C4-2B (cell line): ENCODE measurements around the gene RPS27.

Source experiments
- H3K27ac ChIP-seq: fragments of 450-650 bp; 2 replicates; pipeline ENCODE4 v1.5.1; 2017
- ZFX ChIP-seq: fragments of 450-650 bp; IDR thresholded peaks from 2 replicates; pipeline ENCODE4 v1.6.1; 2017
- TF ChIP-seq, protein P1 (sequence below): fragments of 450-650 bp; conservative IDR thresholded peaks from 2 replicates; pipeline ENCODE4 v1.5.1; 2017; ENCODE audit warnings: mild to moderate bottlenecking

The RPS27 gene

DNA sequence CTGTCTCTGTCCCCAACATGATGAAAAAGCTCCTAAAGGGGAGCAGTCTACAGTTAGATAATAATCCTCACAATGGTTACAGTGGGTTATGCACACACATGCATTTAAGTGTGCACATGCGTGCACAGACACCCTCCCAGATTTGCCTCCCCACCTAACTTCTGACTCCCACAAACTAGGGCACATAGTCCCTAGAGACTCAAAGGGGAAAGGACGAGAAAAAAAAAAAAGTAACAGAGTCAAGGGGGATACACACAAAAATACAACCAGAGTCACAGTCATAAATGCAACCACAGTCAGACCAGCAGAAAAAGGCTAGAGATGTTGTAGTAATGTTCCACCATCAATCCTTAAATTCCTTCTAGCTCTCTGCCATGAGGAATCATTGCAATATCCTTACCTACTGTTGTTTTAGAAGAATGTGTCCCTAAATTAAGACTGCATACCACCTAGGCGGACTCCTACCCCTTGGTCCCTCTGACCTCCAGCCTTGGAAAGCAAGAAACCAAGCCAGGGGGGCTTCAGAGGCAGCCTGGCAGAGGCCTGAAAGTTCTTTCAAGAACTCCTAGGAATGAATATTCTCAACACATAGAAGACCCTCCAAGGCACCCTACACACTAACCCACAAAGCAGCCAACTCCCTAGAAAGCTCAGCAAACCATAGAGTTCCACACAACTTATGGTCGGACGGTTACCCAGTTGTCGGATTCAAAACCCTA lies 33.4 kb upstream of the RPS27 start:
- H3K27ac ChIP-seq, result peak overlapping the region; percentile 83
- TF ChIP-seq, protein P1, sequence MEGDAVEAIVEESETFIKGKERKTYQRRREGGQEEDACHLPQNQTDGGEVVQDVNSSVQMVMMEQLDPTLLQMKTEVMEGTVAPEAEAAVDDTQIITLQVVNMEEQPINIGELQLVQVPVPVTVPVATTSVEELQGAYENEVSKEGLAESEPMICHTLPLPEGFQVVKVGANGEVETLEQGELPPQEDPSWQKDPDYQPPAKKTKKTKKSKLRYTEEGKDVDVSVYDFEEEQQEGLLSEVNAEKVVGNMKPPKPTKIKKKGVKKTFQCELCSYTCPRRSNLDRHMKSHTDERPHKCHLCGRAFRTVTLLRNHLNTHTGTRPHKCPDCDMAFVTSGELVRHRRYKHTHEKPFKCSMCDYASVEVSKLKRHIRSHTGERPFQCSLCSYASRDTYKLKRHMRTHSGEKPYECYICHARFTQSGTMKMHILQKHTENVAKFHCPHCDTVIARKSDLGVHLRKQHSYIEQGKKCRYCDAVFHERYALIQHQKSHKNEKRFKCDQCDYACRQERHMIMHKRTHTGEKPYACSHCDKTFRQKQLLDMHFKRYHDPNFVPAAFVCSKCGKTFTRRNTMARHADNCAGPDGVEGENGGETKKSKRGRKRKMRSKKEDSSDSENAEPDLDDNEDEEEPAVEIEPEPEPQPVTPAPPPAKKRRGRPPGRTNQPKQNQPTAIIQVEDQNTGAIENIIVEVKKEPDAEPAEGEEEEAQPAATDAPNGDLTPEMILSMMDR, result no peak
- no peak for TF ChIP-seq ZFX

DNA sequence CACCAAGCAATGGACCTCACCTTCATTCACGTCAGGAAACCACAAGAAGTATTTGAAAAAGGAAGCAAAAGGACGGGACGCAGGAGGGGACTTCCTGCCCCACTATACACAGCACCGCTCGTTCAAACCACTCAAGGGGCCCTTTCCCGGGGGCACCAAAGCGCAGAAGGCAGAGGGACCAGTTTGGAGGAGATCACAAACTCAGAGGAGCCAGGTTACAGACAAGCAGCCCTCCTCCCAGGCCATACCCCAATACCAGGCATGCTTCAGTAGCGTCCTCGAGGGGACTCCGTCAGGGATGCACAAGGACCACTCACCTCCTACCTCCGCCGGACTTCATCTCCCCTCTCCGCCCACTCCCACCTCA lies 32.8 kb upstream of the RPS27 start:
- TF ChIP-seq ZFX, result no peak
- TF ChIP-seq, protein P1, result no peak
- peak overlapping the region; percentile 83 for H3K27ac ChIP-seq

DNA sequence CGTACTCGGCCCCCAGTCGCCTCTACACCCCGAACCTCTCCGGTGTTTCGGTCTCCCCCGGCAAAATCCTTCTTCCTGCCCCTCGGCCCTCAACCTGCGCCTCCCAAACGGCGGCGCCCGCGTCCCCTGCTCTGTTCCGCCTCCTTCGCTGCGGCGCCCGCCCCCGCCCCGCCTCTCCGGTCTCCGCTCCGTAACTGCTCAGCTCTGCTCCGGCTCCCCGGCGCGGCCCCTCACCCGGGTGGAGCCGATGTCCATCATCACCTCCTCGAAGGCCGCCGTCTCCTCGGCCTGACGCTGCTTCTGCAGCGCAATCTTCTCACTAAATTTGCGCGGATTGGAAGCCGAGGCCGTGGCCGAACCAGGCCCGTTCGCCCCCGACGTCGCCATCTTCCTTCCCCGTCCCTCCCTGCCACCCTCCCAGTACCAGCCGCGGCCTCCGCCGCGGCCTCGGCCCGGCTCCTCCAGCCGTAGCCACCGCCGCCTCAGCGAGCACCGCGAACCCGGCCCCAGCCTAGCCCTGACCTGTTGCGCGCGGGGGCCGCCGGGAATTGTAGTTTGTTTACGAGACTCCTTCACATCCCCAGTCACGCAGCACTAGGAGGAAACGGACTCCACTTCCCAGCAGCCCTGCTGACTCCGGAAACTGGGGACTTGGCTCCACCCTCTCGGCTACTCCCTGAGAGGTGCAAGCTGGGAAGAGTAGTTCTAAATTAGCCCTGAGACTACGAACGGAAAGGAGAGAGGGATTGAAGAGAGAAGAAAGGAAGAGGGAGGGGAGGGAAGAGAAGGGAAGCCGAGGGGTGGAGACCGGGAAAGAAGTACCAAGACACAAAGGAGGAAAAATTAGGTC lies 32.2 kb upstream of the RPS27 start, which contains the start of gene CRTC2:
CRTC2 (minus strand) TSS at position 502 of the 850 bp plus-strand sequence; CDS start at position 387, 115 bp downstream.
- TF ChIP-seq, protein P1, result no peak
- peak; percentile 90 for TF ChIP-seq ZFX
- H3K27ac ChIP-seq, result peak within 1 kb of the TSS; percentile 83

DNA sequence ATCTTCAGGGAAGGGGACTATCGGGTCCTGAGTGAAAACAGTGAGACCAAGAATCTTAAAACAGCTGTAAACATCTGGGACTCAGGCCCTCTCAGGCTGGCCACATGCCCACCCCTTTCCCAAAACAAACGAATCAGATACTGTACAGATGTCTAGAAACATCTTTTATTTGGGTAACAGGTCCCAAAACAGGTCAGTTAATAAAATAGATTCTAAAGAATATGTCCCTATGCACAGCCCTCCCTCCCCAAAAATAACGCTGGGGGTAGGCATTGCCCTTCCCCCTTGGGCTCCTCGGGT lies 31.7 kb upstream of the RPS27 start:
- H3K27ac ChIP-seq, result no peak overlapping the region
- TF ChIP-seq ZFX, result no peak
- TF ChIP-seq, protein P1, result no peak

DNA sequence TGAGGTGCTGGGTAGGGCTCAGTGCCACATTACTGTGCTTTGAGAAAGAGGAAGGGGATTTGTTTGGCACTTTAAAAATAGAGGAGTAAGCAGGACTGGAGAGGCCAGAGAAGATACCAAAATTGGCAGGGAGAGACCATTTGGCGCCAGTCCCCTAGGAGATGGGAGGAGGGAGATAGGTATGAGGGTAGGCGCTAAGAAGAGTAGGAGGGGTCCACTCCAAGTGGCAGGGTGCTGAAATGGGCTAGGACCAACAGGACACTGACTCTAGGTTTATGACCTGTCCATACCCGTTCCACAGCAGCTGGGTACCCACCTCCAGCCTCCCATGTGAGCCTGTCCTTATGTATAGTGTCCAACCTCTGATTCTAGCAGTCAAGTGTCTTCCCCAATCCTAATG lies 31.1 kb upstream of the RPS27 start:
- no peak for TF ChIP-seq ZFX
- TF ChIP-seq, protein P1, result no peak
- H3K27ac ChIP-seq, result no peak overlapping the region

DNA sequence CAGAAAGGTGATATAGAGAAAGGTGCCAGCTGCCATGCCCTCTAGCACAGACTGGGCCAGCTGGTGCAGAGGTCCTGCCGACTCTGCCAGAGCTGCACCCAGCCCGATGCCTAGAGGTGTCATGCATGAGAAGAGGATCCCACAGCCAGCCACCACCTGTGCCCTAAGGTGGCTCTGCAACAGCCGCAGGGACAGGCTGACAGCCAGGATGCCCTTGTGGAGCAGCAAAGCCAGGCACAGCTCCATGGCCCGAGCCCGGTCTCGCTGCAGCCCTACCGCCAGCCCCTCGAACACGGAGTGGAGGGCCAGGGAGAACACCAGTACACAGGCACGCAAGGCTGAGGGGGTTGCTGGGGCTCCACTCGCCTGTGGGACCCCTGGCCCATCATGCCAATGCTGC lies 30.4 kb upstream of the RPS27 start:
- H3K27ac ChIP-seq, result no peak overlapping the region
- TF ChIP-seq, protein P1, result no peak
- no peak for TF ChIP-seq ZFX

DNA sequence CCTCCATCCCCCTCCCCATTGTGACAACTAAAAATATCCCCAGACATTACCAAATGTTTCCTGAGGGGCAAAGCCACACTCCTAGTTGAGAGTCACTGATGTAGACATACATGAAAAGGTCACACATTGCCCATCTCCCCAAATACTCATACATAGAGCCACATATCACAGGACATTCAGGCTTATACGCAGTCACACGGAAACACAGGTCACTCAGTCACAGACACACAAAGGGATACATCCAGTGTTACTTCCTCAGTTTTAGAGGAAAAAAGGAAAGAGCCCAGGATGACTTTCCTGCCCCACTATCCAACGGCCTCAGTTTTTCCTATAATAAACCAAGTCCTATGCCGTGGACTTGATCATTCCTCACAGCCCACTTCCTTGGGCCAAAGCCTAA lies 29.1 kb upstream of the RPS27 start:
- no peak for TF ChIP-seq ZFX
- TF ChIP-seq, protein P1, result no peak
- H3K27ac ChIP-seq, result no peak overlapping the region
